OCI-LY3 (cell line): ENCODE measurements around the gene ABTB2.

ENCODE experiments used
- H2AFZ ChIP-seq: fragments of 200-600, 300-600 bp; shearing (Covaris generic); 2 replicates; pipeline ENCODE4 v1.6.0; 2014; ENCODE audit warnings: antibody characterized with exemption, low read depth, low read length
- H3K27ac ChIP-seq: fragments of 200-600, 300-600 bp; sonication (generic); 2 replicates; pipeline ENCODE4 v1.5.1; 2014; ENCODE audit warnings: mild to moderate bottlenecking, low read length, moderate library complexity, mixed read lengths
- H3K27me3 ChIP-seq: fragments of 200-600, 300-600 bp; sonication (generic); 2 replicates; pipeline ENCODE4 v1.6.1; 2014; ENCODE audit warnings: low read depth, low read length, mixed read lengths
- H3K36me3 ChIP-seq: fragments of 200-600, 300-600 bp; sonication (generic); replicated peaks from 2 replicates; pipeline ENCODE3; 2014; ENCODE audit warnings: low read depth, low read length, mixed read lengths
- H3K4me1 ChIP-seq: fragments of 300-600, 200-600 bp; sonication (generic); 2 replicates; pipeline ENCODE4 v1.6.1; 2014; ENCODE audit warnings: low read length, mixed read lengths
- H3K4me2 ChIP-seq: fragments of 200-600, 300-600 bp; sonication (generic); 2 replicates; pipeline ENCODE4 v1.6.1; 2014; ENCODE audit warnings: low read length, mixed read lengths
- H3K4me3 ChIP-seq: fragments of 300-600, 200-600 bp; sonication (generic); 2 replicates; pipeline ENCODE4 v1.5.1; 2014; ENCODE audit warnings: antibody characterized with exemption, mild to moderate bottlenecking, low read length, moderate library complexity
- H3K79me2 ChIP-seq: fragments of 300-600, 200-600 bp; shearing (Covaris generic); 2 replicates; pipeline ENCODE4 v1.6.1; 2014; ENCODE audit warnings: mild to moderate bottlenecking, low read length, mixed read lengths
- H3K9ac ChIP-seq: fragments of 300-600, 200-600 bp; shearing (Covaris generic); 2 replicates; pipeline ENCODE4 v1.6.0; 2014; ENCODE audit warnings: mild to moderate bottlenecking, low read length, moderate library complexity
- H3K9me3 ChIP-seq: fragments of 200-600, 300-600 bp; shearing (Covaris generic); 2 replicates; pipeline ENCODE4 v1.6.1; 2014; ENCODE audit warnings: low read length, mixed read lengths; ENCODE audit not compliant: insufficient read depth
- H4K20me1 ChIP-seq: fragments of 200-600, 300-600 bp; sonication (generic); 2 replicates; pipeline ENCODE4 v1.6.1; 2016; ENCODE audit warnings: low read length, mixed read lengths; ENCODE audit not compliant: insufficient read depth
- CTCF ChIP-seq: fragments of 200-600, 300-600 bp; sonication (generic); IDR thresholded peaks from 2 replicates; pipeline ENCODE4 v1.5.1; 2014; ENCODE audit warnings: antibody characterized with exemption, low read length, low read depth
- EZH2phosphoT487 ChIP-seq: fragments of 200-600 bp; shearing (Covaris generic); IDR thresholded peaks from 2 replicates; pipeline ENCODE4 v1.6.1; 2018; ENCODE audit warnings: antibody characterized with exemption, mixed run types, low read depth

ABTB2 gene

GRCh38 chr11:34255101-34255500 lies 102.7 kb downstream of the ABTB2 start:
- H3K79me2 ChIP-seq = peaks cover 11% of the 10 kb centered on the region

GRCh38 chr11:34254011-34254410 lies 103.8 kb downstream of the ABTB2 start:
- Histone ChIP-seq H3K36me3 (no peaks in the 10 kb centered on the region), H3K27ac (no peak overlapping the region), H3K79me2 (peaks cover 11% of the 10 kb centered on the region), H3K4me2 (no peak overlapping the region), H3K4me1 (peaks cover 20% of the 10 kb centered on the region), H3K9me3 (no peaks in the 10 kb centered on the region), H3K9ac (no peak overlapping the region), H4K20me1 (no peaks in the 10 kb centered on the region), H3K27me3 (no peaks in the 10 kb centered on the region), H3K4me3 (no peak overlapping the region), H2AFZ (no peak overlapping the region)
- no peak for TF ChIP-seq EZH2phosphoT487
- no peak for TF ChIP-seq CTCF

More at GRCh38 chr11:34255101-34255500, 102.7 kb downstream of the ABTB2 start:
- no peaks in the 10 kb centered on the region for H4K20me1 ChIP-seq
- H3K4me1 ChIP-seq = peaks cover 20% of the 10 kb centered on the region
- TF ChIP-seq CTCF = no peak
- no peak for TF ChIP-seq EZH2phosphoT487
- no peaks in the 10 kb centered on the region for H3K9me3 ChIP-seq
- H3K9ac ChIP-seq = no peak overlapping the region
- no peak overlapping the region for H3K4me3 ChIP-seq
- H3K27ac ChIP-seq = no peak overlapping the region
- no peak overlapping the region for H3K4me2 ChIP-seq
- no peaks in the 10 kb centered on the region for H3K27me3 ChIP-seq
- H3K36me3 ChIP-seq = no peaks in the 10 kb centered on the region
- no peak overlapping the region for H2AFZ ChIP-seq

- Histone ChIP-seq H2AFZ (no peak overlapping the region), H3K4me3 (no peak overlapping the region), H3K9me3 (no peaks in the 10 kb centered on the region), H3K36me3 (no peaks in the 10 kb centered on the region), H3K4me1 (peaks cover 25% of the 10 kb centered on the region), H3K27me3 (no peaks in the 10 kb centered on the region), H3K79me2 (peaks cover 12% of the 10 kb centered on the region), H3K9ac (no peak overlapping the region), H4K20me1 (no peaks in the 10 kb centered on the region), H3K27ac (no peak overlapping the region), H3K4me2 (no peak overlapping the region)
- TF ChIP-seq CTCF (no peak), EZH2phosphoT487 (no peak)
Observed at GRCh38 chr11:34252651-34253050, 105.2 kb downstream of the ABTB2 start.

- H3K4me2 ChIP-seq = no peak overlapping the region; the same call in 1 of the 2 replicates
- H3K36me3 ChIP-seq = no peaks in the 10 kb centered on the region
- H3K9me3 ChIP-seq = no peaks in the 10 kb centered on the region
- H3K4me3 ChIP-seq = no peak overlapping the region
- H3K27ac ChIP-seq = no peak overlapping the region
- peaks cover 15% of the 10 kb centered on the region for H3K79me2 ChIP-seq
- no peak overlapping the region for H3K9ac ChIP-seq
- no peaks in the 10 kb centered on the region for H4K20me1 ChIP-seq
- peaks cover 31% of the 10 kb centered on the region for H3K4me1 ChIP-seq
- TF ChIP-seq EZH2phosphoT487 (no peak), CTCF (no peak)
- no peak overlapping the region for H2AFZ ChIP-seq
- H3K27me3 ChIP-seq = no peaks in the 10 kb centered on the region
Observed at GRCh38 chr11:34252015-34252414, 105.8 kb downstream of the ABTB2 start.
